ENCODE measurements around the gene PREPL. TPM values are rescaled to one million over a fixed set of nuclear protein-coding genes. Genes with fewer than 3 reads are reported as not detected.

Gene PREPL
- total and polyA plus RNA-seq, 10 of the 15 experiments (the other 5 are each of a cell fraction or from before 2014, with no cell fraction given), result 9.2 to 43.0 (median 20.4) TPM

DNA sequence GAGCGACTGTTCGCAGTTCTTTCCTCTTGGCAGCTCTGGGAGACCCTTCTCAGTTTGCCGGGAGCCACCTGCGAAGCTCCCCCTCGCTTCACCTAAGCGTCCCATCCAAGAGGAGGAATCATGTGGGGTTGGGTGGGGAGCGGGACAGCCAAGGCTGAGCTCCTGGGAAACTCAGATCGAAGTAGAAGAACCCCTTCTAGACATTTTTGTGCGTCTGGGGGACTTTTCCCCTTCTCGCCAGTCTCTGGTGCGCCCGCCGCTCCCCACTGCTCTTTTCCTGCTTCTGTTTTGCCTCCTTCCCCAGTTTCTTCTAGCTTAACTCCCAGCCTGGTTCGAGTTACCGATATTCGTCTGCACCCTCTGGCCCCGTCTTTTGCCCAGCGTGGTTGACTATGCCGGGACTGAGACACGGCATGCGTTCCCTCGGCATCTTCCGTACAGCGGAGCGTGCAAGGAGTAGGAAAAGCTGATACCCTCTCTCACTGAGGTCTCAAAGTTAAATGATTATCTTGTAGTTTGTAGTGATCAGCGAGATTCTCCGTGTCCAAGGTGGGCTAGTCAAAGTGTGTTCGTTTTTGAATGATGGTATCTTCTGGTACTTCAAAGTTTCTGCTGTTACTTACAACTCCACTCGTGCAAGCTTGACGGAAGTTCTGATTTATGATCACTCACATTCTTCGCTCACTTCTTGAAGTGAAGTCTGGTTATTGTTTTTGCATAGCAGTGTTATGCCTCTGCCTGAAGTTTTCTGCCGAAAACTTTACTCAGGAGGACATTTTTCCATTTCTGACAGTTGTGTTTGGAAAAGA lies 1.1 kb upstream of the PREPL start (continued):
- TF ChIP-seq, protein P1, sequence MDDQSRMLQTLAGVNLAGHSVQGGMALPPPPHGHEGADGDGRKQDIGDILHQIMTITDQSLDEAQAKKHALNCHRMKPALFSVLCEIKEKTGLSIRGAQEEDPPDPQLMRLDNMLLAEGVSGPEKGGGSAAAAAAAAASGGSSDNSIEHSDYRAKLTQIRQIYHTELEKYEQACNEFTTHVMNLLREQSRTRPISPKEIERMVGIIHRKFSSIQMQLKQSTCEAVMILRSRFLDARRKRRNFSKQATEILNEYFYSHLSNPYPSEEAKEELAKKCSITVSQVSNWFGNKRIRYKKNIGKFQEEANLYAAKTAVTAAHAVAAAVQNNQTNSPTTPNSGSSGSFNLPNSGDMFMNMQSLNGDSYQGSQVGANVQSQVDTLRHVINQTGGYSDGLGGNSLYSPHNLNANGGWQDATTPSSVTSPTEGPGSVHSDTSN (IDR thresholded peaks at IDR 0.05; ENCODE audit: insufficient replicate concordance, low read depth, low read length), result no peak
- TF ChIP-seq YBX1 (IDR thresholded peaks at IDR 0.05) (no peak), SREBF1 (IDR thresholded peaks at IDR 0.05; ENCODE audit: low read length) (no peak), PAX5 (IDR thresholded peaks at IDR 0.05; ENCODE audit: borderline replicate concordance, low read depth, low read length) (no peak), STAT1 (conservative IDR thresholded peaks at IDR 0.05) (no peak), KDM1A (IDR thresholded peaks at IDR 0.05; ENCODE audit: borderline replicate concordance) (no peak), KLF5 (IDR thresholded peaks at IDR 0.05; ENCODE audit: partially characterized antibody) (no peak), TARDBP (IDR thresholded peaks at IDR 0.05; ENCODE audit: borderline replicate concordance) (no peak), RBBP5 (conservative IDR thresholded peaks at IDR 0.05) (no peak), RAD51 (IDR thresholded peaks at IDR 0.05) (no peak), CEBPB (IDR thresholded peaks at IDR 0.05; ENCODE audit: borderline replicate concordance in 1 of 2, low read depth in 2 of 2, low read length in 2 of 2) (no peak), SMAD5 (IDR thresholded peaks at IDR 0.05; ENCODE audit: low read depth) (no peak), MYC (IDR thresholded peaks at IDR 0.05; ENCODE audit: insufficient read depth, insufficient read length, insufficient replicate concordance, low read length, severe bottlenecking) (no peak), POU2F2 (IDR thresholded peaks at IDR 0.05; ENCODE audit: borderline replicate concordance, low read depth, low read length) (no peak), ZNF24 (IDR thresholded peaks at IDR 0.05) (no peak), CHD1 (IDR thresholded peaks at IDR 0.05; ENCODE audit: low read depth, low read length) (0 out of 2 replicates have a peak, but pooled peaks have one; percentile 55), IKZF2 (IDR thresholded peaks at IDR 0.05) (no peak), NKRF (conservative IDR thresholded peaks at IDR 0.05) (peak; percentile 40; the same call in 1 of the 2 replicates), SREBF2 (IDR thresholded peaks at IDR 0.05; ENCODE audit: low read length) (no peak), SMAD1 (IDR thresholded peaks at IDR 0.05; ENCODE audit: low read depth, partially characterized antibody) (no peak)
- TF ChIP-seq, protein P2, sequence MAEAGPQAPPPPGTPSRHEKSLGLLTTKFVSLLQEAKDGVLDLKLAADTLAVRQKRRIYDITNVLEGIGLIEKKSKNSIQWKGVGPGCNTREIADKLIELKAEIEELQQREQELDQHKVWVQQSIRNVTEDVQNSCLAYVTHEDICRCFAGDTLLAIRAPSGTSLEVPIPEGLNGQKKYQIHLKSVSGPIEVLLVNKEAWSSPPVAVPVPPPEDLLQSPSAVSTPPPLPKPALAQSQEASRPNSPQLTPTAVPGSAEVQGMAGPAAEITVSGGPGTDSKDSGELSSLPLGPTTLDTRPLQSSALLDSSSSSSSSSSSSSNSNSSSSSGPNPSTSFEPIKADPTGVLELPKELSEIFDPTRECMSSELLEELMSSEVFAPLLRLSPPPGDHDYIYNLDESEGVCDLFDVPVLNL (IDR thresholded peaks at IDR 0.05; ENCODE audit: low read depth, low read length), result no peak
- TF ChIP-seq, protein P3, sequence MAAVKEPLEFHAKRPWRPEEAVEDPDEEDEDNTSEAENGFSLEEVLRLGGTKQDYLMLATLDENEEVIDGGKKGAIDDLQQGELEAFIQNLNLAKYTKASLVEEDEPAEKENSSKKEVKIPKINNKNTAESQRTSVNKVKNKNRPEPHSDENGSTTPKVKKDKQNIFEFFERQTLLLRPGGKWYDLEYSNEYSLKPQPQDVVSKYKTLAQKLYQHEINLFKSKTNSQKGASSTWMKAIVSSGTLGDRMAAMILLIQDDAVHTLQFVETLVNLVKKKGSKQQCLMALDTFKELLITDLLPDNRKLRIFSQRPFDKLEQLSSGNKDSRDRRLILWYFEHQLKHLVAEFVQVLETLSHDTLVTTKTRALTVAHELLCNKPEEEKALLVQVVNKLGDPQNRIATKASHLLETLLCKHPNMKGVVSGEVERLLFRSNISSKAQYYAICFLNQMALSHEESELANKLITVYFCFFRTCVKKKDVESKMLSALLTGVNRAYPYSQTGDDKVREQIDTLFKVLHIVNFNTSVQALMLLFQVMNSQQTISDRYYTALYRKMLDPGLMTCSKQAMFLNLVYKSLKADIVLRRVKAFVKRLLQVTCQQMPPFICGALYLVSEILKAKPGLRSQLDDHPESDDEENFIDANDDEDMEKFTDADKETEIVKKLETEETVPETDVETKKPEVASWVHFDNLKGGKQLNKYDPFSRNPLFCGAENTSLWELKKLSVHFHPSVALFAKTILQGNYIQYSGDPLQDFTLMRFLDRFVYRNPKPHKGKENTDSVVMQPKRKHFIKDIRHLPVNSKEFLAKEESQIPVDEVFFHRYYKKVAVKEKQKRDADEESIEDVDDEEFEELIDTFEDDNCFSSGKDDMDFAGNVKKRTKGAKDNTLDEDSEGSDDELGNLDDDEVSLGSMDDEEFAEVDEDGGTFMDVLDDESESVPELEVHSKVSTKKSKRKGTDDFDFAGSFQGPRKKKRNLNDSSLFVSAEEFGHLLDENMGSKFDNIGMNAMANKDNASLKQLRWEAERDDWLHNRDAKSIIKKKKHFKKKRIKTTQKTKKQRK (IDR thresholded peaks at IDR 0.05; ENCODE audit: low read depth, low read length), result no peak
